HEK293 (cell line): ENCODE data around the gene CD151.

Experiments
- CTCF ChIP-seq: fragments of 450-650 bp; formaldehyde crosslinking; IDR thresholded peaks from 2 replicates; pipeline ENCODE4 v1.5.1; 2016; ENCODE audit warnings: missing biosample characterization, missing genetic modification characterization
- ELK4 ChIP-seq: IDR thresholded peaks from 2 replicates; pipeline ENCODE4 v1.6.1; 2011; ENCODE audit warnings: mild to moderate bottlenecking, low read depth, low read length, borderline replicate concordance
- GFI1B ChIP-seq: fragments of 450-650 bp; formaldehyde crosslinking; IDR thresholded peaks from 2 replicates; pipeline ENCODE4 v1.5.1; 2016; ENCODE audit warnings: missing biosample characterization, missing genetic modification characterization
- KLF9 ChIP-seq: fragments of 450-650 bp; formaldehyde crosslinking; IDR thresholded peaks from 2 replicates; pipeline ENCODE4 v1.5.1; 2016; ENCODE audit warnings: missing biosample characterization, missing genetic modification characterization, low read depth
- PATZ1 ChIP-seq: fragments of 450-650 bp; formaldehyde crosslinking; IDR thresholded peaks from 2 replicates; pipeline ENCODE4 v1.5.1; 2016; ENCODE audit warnings: missing biosample characterization, missing genetic modification characterization
- REST ChIP-seq: fragments of 450-650 bp; formaldehyde crosslinking; IDR thresholded peaks from 2 replicates; pipeline ENCODE4 v1.5.1; 2016; ENCODE audit warnings: missing biosample characterization, missing genetic modification characterization
- ZBTB20 ChIP-seq: fragments of 450-650 bp; formaldehyde crosslinking; IDR thresholded peaks from 2 replicates; pipeline ENCODE4 v1.5.1; 2016; ENCODE audit warnings: missing biosample characterization, missing genetic modification characterization
- ZFP69B ChIP-seq: fragments of 450-650 bp; formaldehyde crosslinking; IDR thresholded peaks from 2 replicates; pipeline ENCODE4 v1.5.1; 2016; ENCODE audit warnings: missing biosample characterization, missing genetic modification characterization
- ZNF274 ChIP-seq, 2 experiments: fragments of 200-500 bp in 1 of 2; fragments of 450-650 bp in 1 of 2; sonication (Bioruptor generic) in 1 of 2; formaldehyde crosslinking in 1 of 2; IDR thresholded peaks; 2 replicates each; pipeline versions ENCODE4 v1.5.1 to v1.6.1; 2014 to 2016; ENCODE audit warnings: borderline replicate concordance in 1 of 2, inconsistent platforms in 1 of 2, low read length in 1 of 2, missing biosample characterization in 1 of 2, missing genetic modification characterization in 1 of 2
- ZNF292 ChIP-seq: fragments of 450-650 bp; formaldehyde crosslinking; IDR thresholded peaks from 2 replicates; pipeline ENCODE4 v1.5.1; 2016; ENCODE audit warnings: low read depth, missing biosample characterization, missing genetic modification characterization, borderline replicate concordance
- ZNF518A ChIP-seq: fragments of 450-650 bp; formaldehyde crosslinking; conservative IDR thresholded peaks from 2 replicates; pipeline ENCODE4 v1.5.1; 2016; ENCODE audit warnings: low read depth, missing biosample characterization, missing genetic modification characterization
- ZNF624 ChIP-seq: fragments of 450-650 bp; formaldehyde crosslinking; IDR thresholded peaks from 2 replicates; pipeline ENCODE4 v1.5.1; 2017; ENCODE audit warnings: missing biosample characterization, missing genetic modification characterization
- ZSCAN30 ChIP-seq: fragments of 450-650 bp; IDR thresholded peaks from 2 replicates; pipeline ENCODE4 v1.5.1; 2018; ENCODE audit warnings: missing biosample characterization, mild to moderate bottlenecking, missing genetic modification characterization, moderate library complexity

- no peak for TF ChIP-seq PATZ1 (tag by site-specific recombination)
- TF ChIP-seq CTCF (tag by site-specific recombination), result no peak
- TF ChIP-seq REST (tag by site-specific recombination), result no peak
- no peak for TF ChIP-seq ZNF292 (tag by site-specific recombination)
- TF ChIP-seq KLF9 (tag by site-specific recombination), result no peak
- TF ChIP-seq ZNF518A (tag by site-specific recombination), result no peak
- no peak for TF ChIP-seq ZFP69B (tag by site-specific recombination)
- TF ChIP-seq ZNF274 (IDR thresholded peaks at IDR 0.05; ENCODE audit: low read length), result no peak
- no peak for TF ChIP-seq ZNF274 (tag by site-specific recombination; IDR thresholded peaks at IDR 0.05; ENCODE audit: borderline replicate concordance)
- no peak for TF ChIP-seq ZNF624 (tag by site-specific recombination)
- no peak for TF ChIP-seq ZSCAN30
- no peak for TF ChIP-seq ELK4
- TF ChIP-seq ZBTB20 (tag by site-specific recombination), result no peak
- TF ChIP-seq GFI1B (tag by site-specific recombination), result no peak
Observed at GRCh38 chr11:793556-793955, 39.2 kb upstream of the CD151 start.
